Limb (tissue), 2 donors: ENCODE measurements around the gene PDPK1.

ENCODE experiments used
- DNase-seq, 2 donors: peaks; one replicate each; pipeline ENCODE4 v3.0.0-alpha.2; 2016; ENCODE audit errors: extremely low spot score in 2 of 2

The PDPK1 gene

GRCh38 chr16:2507052-2507659 lies 30.7 kb upstream of the PDPK1 start:
- DNase-seq, result no peak

- DNase-seq, result no peak
These were observed 30.2 kb upstream of the PDPK1 start for GRCh38 chr16:2507665-2508064.

- no peak for DNase-seq
These were observed 29.0 kb upstream of the PDPK1 start for GRCh38 chr16:2508722-2509400.

GRCh38 chr16:2511128-2511800 lies 26.6 kb upstream of the PDPK1 start:
- peak in 1 of 2 donors; percentile 74 for DNase-seq

- DNase-seq, result peak in 1 of 2 donors; percentile 28
These were observed 25.7 kb upstream of the PDPK1 start for GRCh38 chr16:2511996-2512734.

- DNase-seq, result no peak
These were observed 25.0 kb upstream of the PDPK1 start for GRCh38 chr16:2512735-2513404.

- DNase-seq, result peak; percentile 86 to 95
These were observed 24.2 kb upstream of the PDPK1 start, which contains the start of gene ATP6V0C for GRCh38 chr16:2513405-2514332. ATP6V0C (plus strand) TSS chr16:2513952; CDS start chr16:2514104, 152 bp downstream.

- no peak for DNase-seq
These were observed 23.3 kb upstream of the PDPK1 start for GRCh38 chr16:2514333-2515179.

- peak in 1 of 2 donors; percentile 27 for DNase-seq
These were observed 22.5 kb upstream of the PDPK1 start for GRCh38 chr16:2515180-2515851.

- DNase-seq, result no peak
These were observed 21.2 kb upstream of the PDPK1 start for GRCh38 chr16:2516391-2517240.

- DNase-seq, result no peak
These were observed 19.7 kb upstream of the PDPK1 start for GRCh38 chr16:2517954-2518605.

GRCh38 chr16:2518823-2519710 lies 18.8 kb upstream of the PDPK1 start:
- DNase-seq, result peak in 1 of 2 donors; percentile 37

GRCh38 chr16:2519711-2520080 lies 18.1 kb upstream of the PDPK1 start:
- no peak for DNase-seq

GRCh38 chr16:2520097-2520783 lies 17.6 kb upstream of the PDPK1 start, which contains the start of gene AMDHD2:
AMDHD2 (plus strand) TSS chr16:2520371; CDS start chr16:2520459, 88 bp downstream.
- DNase-seq, result peak; percentile 92 to 93

GRCh38 chr16:2520784-2521531 lies 16.9 kb upstream of the PDPK1 start:
- DNase-seq, result peak in 1 of 2 donors; percentile 27
